Muscle of leg (tissue), 16 donors: ENCODE results near the gene KDM5A. TPM values are rescaled to one million over a fixed set of nuclear protein-coding genes. Genes with fewer than 3 reads are reported as not detected.
"Not testable (repeated sequence)": the region's sequence is repeated elsewhere in the genome, so short reads cannot be mapped to it uniquely, and the experiment has no call there.

Experiments
- DNase-seq: peaks from one replicate; pipeline ENCODE4 v3.0.0; 2013
- H3K27ac ChIP-seq: one replicate; pipeline ENCODE4 v1.5.1; 2013; ENCODE audit warnings: mild to moderate bottlenecking, low read length, control low read depth
- H3K27me3 ChIP-seq: one replicate; pipeline ENCODE4 v1.6.1; 2013; ENCODE audit warnings: low read length; ENCODE audit not compliant: control insufficient read depth, insufficient read depth
- H3K36me3 ChIP-seq: one replicate; pipeline ENCODE4 v1.6.1; 2013; ENCODE audit warnings: low read length; ENCODE audit not compliant: control insufficient read depth, insufficient read depth
- H3K4me1 ChIP-seq: one replicate; pipeline ENCODE4 v1.6.1; 2013; ENCODE audit warnings: low read length; ENCODE audit not compliant: control insufficient read depth, insufficient read depth
- H3K4me3 ChIP-seq: one replicate; pipeline ENCODE4 v1.5.1; 2013; ENCODE audit warnings: low read length, control low read depth
- H3K9me3 ChIP-seq: replicated peaks from 2 replicates; pipeline ENCODE4 v1.6.1; 2013; ENCODE audit warnings: low read depth, low read length; ENCODE audit not compliant: control insufficient read depth
- WGBS: methylation state at CpG from one replicate; pipeline ENCODE4 v1.1.5; 2013; ENCODE audit warnings: missing lambda C conversion rate; ENCODE audit not compliant: insufficient coverage; 5-methylcytosine and 5-hydroxymethylcytosine counted together
- long read RNA-seq, 11 donors: transcript quantifications; one replicate each; lab custom pipeline, GENCODE V29; 2026
- polyA plus RNA-seq, 8 donors: library from polyadenylated mRNA; unstranded; fragments of 120-200 nt; gene quantifications; one replicate each; pipeline versions ENCODE4 v1.2.1 to v1.2.3, GENCODE V29; 2013; ENCODE audit warnings: inconsistent platforms in 1 of 8, low replicate concordance in 1 of 8; ENCODE audit not compliant: insufficient read length in 8 of 8, insufficient read depth in 1 of 8
- total RNA-seq: library from RNA; stranded (reverse); fragments of 120-200 nt; gene quantifications from one replicate; pipeline ENCODE4 v1.2.4, GENCODE V29; 2013

The KDM5A gene
- total RNA-seq (36.8 TPM), polyA plus RNA-seq (10 to 100 TPM; 15.8 to 29.3 (median 22.7) TPM)
- long read RNA-seq, donor 1 = 0 reads
- long read RNA-seq, donor 2 = 0 reads
- long read RNA-seq, donor 3, partial matches to known transcripts = 0 of 2 reads
- long read RNA-seq, donor 3, other reads (novel, unspliced or antisense) = 0 of 2 reads
- long read RNA-seq, donor 4, partial matches to known transcripts = 0 of 1 reads
- long read RNA-seq, donor 4, other reads (novel, unspliced or antisense) = 0 of 1 reads
- long read RNA-seq, donor 5, partial matches to known transcripts = 8 of 9 reads
- long read RNA-seq, donor 5, other reads (novel, unspliced or antisense) = 0 of 9 reads
- long read RNA-seq, donor 6 = 0 reads
- long read RNA-seq, donor 7, partial matches to known transcripts = 17 of 17 reads
- long read RNA-seq, donor 7, other reads (novel, unspliced or antisense) = 0 of 17 reads
- long read RNA-seq, donor 8, partial matches to known transcripts = 0 of 1 reads
- long read RNA-seq, donor 8, other reads (novel, unspliced or antisense) = 0 of 1 reads
- long read RNA-seq, donor 9 = 0 reads
- long read RNA-seq, donor 10, partial matches to known transcripts = 16 of 16 reads
- long read RNA-seq, donor 10, other reads (novel, unspliced or antisense) = 0 of 16 reads
- long read RNA-seq, donor 11 = 0 reads

DNA sequence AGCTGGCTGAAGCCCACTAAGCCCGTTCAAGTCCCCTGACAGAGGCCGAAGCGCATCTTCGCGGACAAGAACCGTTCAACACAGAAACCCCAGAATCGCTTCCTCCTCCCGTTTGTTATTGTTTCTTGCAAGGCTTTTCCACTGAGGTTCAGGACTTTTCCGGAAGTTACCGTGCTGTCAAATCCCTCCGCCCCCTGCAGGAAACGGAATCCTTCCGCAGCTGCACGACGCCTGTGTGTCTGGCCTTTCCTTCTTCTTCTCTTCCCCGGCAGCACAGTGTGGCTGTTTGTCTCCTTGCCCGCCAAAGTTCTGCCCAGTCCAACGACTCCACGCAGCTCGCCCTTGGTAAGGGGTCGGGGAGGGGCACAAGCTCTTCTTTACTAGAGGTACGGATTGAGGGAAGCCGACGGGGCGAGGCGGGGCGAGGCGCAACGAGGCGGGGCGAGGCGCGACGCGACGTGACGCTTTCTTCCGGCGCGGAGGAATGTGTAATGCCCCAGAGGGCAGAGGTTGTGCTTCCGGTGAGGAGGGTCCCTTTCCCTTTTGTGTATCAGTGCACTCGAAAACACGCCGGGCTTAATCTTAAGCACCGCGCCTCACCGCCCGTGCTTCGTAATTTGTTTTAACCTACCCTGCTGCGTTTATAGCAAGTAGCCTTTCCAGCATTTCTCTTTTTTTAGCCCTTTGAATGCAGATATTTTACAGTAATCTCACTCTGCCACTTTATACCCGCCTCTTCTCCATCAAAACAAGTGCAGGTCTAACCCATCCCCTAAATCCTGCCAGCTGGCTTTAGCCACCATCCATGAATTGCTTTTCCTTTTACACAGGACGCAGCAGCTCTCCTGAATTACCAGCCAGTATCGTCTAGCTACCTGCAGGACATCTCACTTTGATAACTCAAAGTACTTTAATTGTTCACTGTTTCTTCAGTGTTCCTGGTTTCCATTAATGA, at the start of gene KDM5A:
Gene KDM5A, minus strand, starts transcription at position 179 of the 955 bp plus-strand sequence. CDS start 229 bp downstream, outside the sequence.
- peak; percentile 98 for DNase-seq
- under 1% methylated on average over 32 of the region's 53 CpGs for WGBS
- peak within 1 kb of the TSS; percentile 99 for H3K4me3 ChIP-seq
- peaks cover 2% of the 10 kb centered on the region for H3K36me3 ChIP-seq
- H3K4me1 ChIP-seq = peaks cover 4% of the 10 kb centered on the region
- no peaks in the 10 kb centered on the region for H3K9me3 ChIP-seq
- H3K27me3 ChIP-seq = no peaks in the 10 kb centered on the region
- peak within 1 kb of the TSS; percentile 99 for H3K27ac ChIP-seq

DNA sequence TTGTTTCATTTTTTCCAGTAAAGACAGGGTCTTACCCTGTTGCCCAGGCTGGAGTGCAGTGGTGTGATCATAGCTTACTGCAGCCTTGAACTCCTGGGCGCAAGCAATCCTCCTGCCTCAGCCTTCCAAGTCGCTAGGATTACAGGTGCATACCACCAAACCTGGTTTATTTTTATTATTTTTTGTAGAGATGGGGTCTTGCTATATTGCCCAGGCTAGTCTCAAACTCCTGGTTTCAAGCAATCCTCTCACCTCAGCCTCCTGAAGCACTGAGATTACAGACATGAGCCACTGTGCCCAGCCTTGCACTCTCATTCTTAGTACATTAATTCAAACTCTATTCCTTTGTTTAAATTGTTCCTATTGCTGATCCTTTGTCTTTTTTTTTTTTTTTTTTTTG, 46.6 kb upstream of the KDM5A start:
- no CpG with 5 or more reads among the region's 2 CpGs for WGBS
- H3K4me3 ChIP-seq, H3K27me3 ChIP-seq, H3K4me1 ChIP-seq, DNase-seq, H3K27ac ChIP-seq, H3K9me3 ChIP-seq: not testable (repeated sequence)
- peaks cover 24% of the 10 kb centered on the region for H3K36me3 ChIP-seq

- no peaks in the 10 kb centered on the region for H3K9me3 ChIP-seq
- peaks cover 18% of the 10 kb centered on the region for H3K36me3 ChIP-seq
- H3K4me3 ChIP-seq = no peak overlapping the region
- WGBS = no CpG with 5 or more reads among the region's 3 CpGs
- H3K27me3 ChIP-seq = no peaks in the 10 kb centered on the region
- no peaks in the 10 kb centered on the region for H3K4me1 ChIP-seq
- no peak overlapping the region for H3K27ac ChIP-seq
- no peak for DNase-seq
These were observed 33.4 kb upstream of the KDM5A start for GRCh38 chr12:422526-422925.

GRCh38 chr12:418432-418831, 29.3 kb upstream of the KDM5A start:
- H3K36me3 ChIP-seq = peaks cover 18% of the 10 kb centered on the region
- WGBS = 86% methylated on average over 1 of the region's 6 CpGs
- H3K4me1 ChIP-seq = no peaks in the 10 kb centered on the region
- no peak for DNase-seq
- H3K4me3 ChIP-seq = no peak overlapping the region
- H3K9me3 ChIP-seq = no peaks in the 10 kb centered on the region
- no peaks in the 10 kb centered on the region for H3K27me3 ChIP-seq
- no peak overlapping the region for H3K27ac ChIP-seq

GRCh38 chr12:414859-415258, 25.7 kb upstream of the KDM5A start:
- H3K9me3 ChIP-seq = no peaks in the 10 kb centered on the region
- no peaks in the 10 kb centered on the region for H3K27me3 ChIP-seq
- H3K4me3 ChIP-seq = no peak overlapping the region
- H3K36me3 ChIP-seq = peaks cover 29% of the 10 kb centered on the region
- DNase-seq = no peak
- no peaks in the 10 kb centered on the region for H3K4me1 ChIP-seq
- no peak overlapping the region for H3K27ac ChIP-seq
- no CpG with 5 or more reads among the region's 2 CpGs for WGBS

GRCh38 chr12:402029-402389, 12.9 kb upstream of the KDM5A start:
- Histone ChIP-seq H3K4me3 (peak overlapping the region; percentile 65), H3K27ac (peak overlapping the region; percentile 77), H3K4me1 (peaks cover 6% of the 10 kb centered on the region), H3K9me3 (no peaks in the 10 kb centered on the region), H3K36me3 (no peaks in the 10 kb centered on the region), H3K27me3 (no peaks in the 10 kb centered on the region)
- 0% methylated on average over 6 of the region's 8 CpGs for WGBS
- peak; percentile 27 for DNase-seq

- H3K27ac ChIP-seq = peak within 1 kb of the TSS; percentile 77
These were observed 12.3 kb upstream of the KDM5A start, which contains the start of gene CCDC77 for GRCh38 chr12:401235-402028. Gene CCDC77 (plus strand): TSS chr12:401644. CDS start chr12:409384, 7,740 bp downstream.

GRCh38 chr12:400828-401227, 11.7 kb upstream of the KDM5A start:
- Histone ChIP-seq H3K9me3 (no peaks in the 10 kb centered on the region), H3K27me3 (no peaks in the 10 kb centered on the region), H3K36me3 (no peaks in the 10 kb centered on the region), H3K27ac (no peak overlapping the region), H3K4me3 (peak overlapping the region; percentile 65), H3K4me1 (peaks cover 6% of the 10 kb centered on the region)
- no peak for DNase-seq
- WGBS = 68% methylated on average over 5 of the region's 8 CpGs

More at GRCh38 chr12:401235-402028, 12.3 kb upstream of the KDM5A start, which contains the start of gene CCDC77:
- DNase-seq = peak; percentile 97
- Histone ChIP-seq H3K4me3 (peak within 1 kb of the TSS; percentile 65), H3K4me1 (peaks cover 6% of the 10 kb centered on the region), H3K36me3 (no peaks in the 10 kb centered on the region), H3K27me3 (no peaks in the 10 kb centered on the region), H3K9me3 (no peaks in the 10 kb centered on the region)
- under 1% methylated on average over 36 of the region's 45 CpGs for WGBS

DNA sequence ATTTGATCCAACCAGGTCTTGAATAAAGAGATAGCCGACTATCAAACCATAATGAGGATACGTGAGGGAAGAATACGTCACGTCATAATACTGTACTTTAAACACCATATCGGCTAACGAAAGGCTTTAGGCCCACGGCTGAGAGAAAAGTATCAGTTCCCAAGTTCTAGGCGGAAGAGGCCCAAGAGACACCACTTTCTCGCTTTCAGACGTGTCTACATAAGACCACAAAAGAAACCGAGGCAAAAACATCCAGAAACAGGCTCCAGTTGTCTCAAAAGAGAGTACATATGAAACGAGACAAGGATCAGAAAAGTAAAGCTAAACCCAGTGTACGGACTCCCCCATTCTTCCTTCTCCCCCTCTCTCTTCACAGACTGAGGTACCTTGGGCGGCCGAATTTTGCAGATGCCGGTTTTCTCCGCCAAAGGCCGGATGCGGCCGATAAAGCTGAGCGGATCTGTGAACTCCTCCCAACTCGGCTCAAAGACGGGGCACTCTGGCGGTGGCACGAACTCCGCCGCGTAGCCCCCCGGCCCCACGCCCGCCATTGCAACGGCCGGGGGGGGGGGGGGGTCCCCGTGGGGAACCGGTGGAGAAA, 479 bp downstream of the KDM5A start:
- peaks cover 9% of the 10 kb centered on the region for H3K36me3 ChIP-seq
- H3K9me3 ChIP-seq = no peaks in the 10 kb centered on the region
- DNase-seq = no peak
- H3K27me3 ChIP-seq = no peaks in the 10 kb centered on the region
- peak overlapping the region; percentile 99 for H3K27ac ChIP-seq
- peaks cover 4% of the 10 kb centered on the region for H3K4me1 ChIP-seq
- H3K4me3 ChIP-seq = peak overlapping the region; percentile 99
- WGBS = 0% methylated on average over 26 of the region's 35 CpGs
